Femur (tissue), 1 donor: ENCODE measurements around the gene EEF2K.
A peak's percentile ranks its signal among the peaks of the same experiment; 100 is the strongest.
"Not testable (repeated sequence)": the region's sequence is repeated elsewhere in the genome, so short reads cannot be mapped to it uniquely, and the experiment has no call there.

Source experiments
- DNase-seq: peaks from one replicate; pipeline ENCODE4 v3.0.0-alpha.2; 2017

The EEF2K gene

DNA sequence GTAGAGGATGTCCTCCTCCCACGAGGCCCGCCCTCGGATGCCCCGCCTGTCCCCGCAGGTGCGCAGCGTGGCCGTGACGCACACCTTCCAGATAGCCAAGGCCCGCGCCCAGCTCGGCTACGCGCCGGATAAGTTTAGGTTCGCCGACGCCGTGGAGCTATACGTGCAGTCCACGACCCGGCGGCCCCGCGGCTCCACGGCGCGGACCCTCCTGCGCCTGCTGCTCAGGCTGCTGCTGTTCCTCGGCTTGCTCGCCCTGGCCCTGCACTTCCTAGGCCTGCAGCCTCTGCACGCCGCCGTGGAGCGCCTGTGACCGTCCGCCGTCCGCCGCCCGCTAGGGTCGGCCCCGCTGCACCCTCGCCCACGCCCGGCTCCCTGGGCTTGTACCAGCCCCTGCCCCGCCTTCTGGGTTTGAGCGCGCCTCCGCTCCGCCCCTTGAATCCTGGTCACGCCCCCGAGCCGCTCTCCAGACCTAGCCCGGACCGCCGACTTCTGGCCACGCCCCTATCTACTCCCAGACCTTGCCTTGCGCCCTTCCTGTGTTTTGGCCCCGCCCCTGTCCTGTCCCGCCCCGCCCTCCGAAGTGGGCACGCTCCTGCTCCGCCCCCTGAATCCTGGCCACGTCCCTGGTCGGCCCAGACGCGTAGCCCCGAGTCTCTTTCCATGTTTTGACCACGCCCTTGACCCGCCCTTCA is 15.8 kb upstream of the EEF2K start:
- peak; percentile 79 for DNase-seq

DNA sequence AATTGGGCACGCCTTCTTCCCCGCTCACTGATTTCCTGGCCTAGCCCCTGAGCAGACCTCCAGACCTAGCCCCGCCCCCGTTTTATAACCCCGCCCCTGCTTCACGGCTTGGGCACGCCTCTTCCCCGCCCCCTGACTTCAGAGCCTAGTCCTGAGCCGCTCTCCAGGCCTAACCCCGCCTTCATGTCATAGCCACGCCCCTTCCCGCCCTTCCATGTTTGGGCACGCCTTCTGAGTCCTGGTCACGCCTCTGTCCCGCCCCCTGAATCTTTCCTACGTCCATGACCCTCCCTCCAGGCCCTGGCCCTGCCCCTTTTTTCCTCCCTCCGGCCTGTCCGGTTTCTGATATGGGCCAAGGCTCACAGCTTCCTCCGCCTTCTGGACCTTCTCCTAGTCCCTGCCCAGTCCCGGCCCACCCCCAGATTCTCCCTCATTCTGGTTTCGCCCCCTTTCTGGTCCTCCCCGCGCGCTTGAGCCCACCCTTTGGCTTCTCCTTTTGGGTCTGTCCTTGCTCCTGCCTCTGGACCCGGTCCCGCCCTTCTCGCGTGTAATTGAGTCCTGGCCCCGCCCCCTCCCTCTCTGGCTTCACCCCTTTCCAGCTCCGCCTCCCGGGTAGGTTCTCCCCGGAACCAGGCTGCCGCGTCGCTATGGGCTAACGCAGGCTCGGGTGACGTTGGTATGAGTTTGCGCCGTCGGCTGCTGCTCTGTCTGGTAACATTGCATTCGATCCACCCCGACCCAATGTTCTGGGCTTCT is 15.1 kb upstream of the EEF2K start:
- DNase-seq = peak; percentile 100

DNA sequence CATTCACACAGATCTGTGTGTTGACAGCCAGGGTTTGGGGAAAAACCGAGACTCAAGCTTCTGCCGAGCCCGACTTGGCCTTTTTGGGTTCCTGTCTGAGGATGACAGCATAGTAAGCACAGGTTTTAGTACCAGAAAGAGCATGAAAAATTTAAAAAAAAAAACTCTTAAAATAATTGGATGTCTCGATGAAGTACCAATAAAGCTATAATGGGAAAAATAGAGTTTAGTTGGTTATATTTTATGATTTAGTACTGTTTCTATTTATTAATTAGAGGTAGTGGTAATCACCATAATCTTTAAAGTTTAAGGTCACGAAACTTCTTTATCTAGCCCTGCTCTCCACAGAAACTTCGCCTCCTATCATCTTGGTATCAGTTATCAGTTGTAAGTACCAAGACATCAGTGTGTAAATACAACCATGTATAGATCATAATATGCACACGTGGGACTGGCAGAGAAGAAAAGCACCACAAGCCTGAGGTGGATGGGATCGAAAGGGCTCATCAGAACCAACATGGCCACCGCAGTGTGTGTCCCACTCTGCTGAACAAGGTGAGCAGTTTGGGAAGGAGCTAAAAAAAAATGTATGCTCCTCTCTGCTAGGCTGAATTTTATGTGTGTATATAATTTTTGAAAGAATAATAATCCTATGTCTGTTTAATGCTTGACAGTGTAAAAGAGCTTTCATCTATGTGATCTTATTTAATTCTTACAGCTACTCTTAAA is 14.4 kb upstream of the EEF2K start:
- peak; percentile 54 for DNase-seq

DNA sequence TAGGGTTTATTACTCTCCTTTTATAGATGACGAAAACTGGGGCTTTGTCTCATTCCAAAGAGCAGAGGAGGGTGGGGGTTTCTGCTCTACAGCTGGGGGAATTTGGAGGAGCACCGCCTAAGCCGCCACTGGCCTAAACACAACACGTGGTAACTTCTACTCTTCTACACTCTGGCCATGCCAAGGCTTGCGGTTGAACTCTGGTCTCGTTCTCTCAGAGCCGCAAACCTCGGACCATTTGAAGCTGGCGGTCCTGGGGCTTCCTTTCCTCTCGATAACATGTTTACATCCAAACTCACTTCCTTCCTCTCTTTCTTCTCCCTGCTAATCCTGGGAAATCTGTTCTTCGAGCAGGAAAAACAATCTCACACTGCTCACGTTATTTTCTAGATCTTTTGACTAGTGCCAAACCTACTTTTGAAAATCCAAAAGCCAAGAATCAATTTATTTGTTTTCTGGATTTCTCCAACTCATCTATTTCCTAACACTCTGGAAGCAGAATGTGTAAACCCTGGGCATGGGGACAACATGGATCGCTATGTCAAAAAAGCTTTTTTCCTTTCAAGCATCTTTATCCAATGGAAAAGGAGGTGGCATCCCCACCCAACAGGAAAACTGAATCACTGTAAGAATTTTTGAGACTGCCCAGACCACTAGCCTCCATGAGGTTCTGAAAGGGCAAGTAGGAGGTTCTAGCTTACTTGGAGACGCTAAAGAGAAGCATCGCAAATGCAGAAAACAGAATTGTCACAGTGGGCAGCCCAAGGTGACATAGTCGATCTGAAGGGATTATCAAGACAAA is 13.6 kb upstream of the EEF2K start:
- DNase-seq = peak; percentile 94

DNA sequence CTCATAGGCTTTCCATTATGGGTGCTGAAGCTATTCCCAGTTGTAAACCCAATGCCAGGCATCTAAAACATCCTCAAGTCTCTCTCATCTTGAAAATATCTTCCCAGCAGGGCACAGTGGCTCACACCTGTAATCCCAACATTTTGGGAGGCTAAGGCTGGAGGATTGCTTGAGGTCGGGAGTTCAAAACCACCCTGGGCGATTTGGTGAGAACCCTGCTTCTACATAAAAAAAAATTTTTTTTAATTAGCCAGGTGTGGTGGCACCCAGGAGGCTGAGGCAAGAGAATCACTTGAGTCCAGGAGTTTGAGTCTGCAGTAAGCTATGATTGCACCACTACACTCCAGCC is 13.0 kb upstream of the EEF2K start:
- no peak for DNase-seq

DNA sequence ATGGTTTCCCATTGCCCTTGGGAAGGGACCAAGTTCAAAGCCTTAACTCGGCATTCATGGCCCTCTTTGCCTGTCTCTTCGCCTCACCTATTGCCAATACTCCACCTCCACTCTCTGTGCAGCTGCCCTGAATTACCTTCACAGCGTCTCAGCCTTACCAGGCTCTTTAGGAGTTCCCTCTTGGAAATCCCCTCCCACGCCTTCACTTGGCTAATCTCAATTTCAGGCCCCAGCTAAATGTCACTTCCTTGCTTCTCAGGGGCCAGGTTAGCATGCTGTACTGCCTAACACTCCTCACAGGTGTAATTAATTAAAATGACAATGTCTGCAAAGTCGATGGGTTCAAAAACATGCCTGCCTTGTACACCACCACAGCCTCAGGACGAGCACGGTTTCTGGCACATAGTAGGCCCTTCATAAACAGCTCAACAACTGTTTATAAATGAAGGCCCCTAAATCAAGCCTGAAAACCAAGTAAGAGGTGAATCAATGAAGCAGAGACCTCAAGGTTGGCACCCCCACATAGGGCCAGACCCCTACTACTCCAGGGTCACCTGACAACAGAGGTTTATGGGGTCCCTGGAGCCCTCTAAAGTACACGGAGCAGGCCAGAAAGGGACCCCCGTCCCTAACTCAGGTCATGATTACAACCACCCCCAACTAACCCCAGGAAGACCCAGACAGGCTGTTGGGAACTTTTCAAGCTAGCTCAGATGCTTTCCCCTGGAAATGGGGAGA is 11.2 kb upstream of the EEF2K start:
- no peak for DNase-seq

DNA sequence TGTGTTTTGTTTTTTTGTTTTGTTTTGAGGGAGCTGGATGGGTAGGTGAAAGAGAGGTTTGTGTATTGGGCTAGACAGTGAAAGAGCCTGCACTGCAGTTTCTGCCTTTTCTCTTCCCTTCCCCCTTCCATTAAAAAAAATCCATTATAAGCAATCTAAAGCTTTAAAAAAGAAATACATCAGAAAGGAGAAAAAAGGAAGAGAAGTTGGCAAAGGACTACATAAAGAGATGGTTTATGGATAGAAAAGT is 10.7 kb upstream of the EEF2K start:
- DNase-seq = no peak

DNA sequence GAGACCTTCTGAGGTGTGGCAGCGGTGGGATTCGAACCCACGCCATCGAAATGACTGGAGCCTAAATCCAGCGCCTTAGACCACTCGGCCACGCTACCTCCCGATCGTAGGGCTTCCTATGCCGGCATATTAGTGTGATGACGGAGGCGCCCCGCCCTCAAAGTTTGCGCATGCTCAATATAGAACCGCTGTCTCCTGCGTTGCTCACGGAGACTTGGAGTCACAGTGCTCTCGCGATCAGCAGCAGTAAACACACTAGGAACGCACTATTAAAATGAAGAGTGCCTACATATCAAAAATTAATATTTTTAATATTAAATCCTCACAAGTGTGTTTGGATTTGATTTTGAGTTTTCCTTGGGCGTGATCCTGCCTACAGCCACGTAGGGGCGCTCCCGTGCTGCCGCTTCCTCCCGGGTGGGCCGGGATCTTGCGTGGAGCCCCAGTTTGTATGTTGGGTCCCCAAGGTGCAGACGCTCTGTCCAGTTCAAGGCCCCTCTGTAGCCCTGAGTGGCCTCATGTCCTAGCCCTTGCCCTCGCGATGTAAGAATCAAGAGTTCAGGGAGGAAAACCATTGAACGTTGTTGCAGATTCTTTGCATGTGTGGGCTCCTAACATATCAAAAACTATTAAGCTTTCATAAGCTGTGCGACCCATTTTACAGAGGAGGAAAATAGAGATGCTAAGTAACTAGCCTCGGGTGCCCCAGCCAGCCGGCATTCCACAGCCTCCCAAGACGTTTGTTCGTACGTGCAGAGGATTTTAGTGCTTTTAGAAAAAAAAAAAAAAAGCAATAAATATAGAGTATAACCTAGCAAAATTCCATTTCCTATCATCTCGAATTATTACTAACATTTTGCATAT is 10.2 kb upstream of the EEF2K start:
- DNase-seq = peak; percentile 97

DNA sequence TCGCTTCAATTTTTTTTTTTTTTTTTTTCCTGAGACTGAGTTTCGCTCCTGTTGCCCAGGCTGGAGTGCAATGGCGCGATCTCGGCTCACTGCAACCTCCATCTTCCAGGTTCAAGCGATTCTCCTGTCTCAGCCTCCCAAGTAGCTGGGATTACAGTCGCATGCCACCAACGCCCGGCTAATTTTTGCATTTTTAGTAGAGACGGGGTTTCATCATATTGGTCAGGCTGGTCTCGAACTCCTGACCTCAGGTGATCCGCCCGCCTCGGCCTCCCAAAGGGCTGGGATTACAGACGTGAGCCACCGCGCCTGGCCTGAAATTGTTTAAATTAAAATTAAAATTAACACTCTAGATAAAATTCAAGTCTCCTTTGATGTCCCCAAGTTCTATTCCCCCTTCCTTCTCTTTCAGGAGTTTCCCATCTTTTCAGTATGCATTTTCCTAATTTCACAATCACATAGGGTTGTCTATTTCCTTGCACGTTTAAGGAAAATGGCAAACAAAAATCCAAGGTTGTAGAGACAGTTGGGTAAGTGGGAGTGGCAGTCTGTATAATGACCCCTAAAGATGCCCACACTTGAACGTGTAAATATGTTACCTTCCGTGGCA is 9.4 kb upstream of the EEF2K start:
- not testable (repeated sequence) for DNase-seq

DNA sequence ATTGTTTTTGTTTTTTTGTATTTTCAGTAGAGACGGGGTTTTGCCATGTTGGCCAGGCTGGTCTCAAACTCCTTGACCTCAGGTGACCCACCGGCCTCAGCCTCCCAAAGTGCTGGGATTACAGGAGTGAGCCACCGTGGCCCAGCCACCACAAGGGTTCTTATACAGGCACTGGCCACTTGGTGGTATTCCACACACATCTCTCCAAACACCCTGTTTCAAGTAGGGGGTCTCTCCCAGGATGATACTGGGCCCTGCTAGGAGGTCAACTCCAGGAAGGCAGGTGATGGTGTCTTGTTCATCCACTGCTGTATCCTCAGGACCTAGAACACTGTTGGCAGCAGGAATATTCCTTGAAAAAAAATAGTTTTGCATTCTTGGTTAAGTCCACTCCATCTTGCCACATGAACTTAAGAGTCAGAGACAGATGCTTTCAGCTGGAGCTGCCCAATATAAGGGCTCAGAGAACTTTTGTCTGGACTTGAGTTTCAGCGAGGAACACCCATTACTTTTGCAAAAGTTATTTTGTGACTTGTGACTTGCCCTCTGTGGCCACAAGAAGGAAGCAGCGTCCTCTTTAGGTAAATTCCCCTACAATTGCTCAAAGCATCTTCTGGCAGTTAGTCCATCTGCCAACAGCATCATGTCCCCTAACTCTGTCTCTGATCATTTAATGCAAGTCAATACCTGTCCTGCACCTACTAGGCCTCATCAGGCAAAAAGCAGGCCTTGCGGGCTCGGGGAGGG is 7.4 kb upstream of the EEF2K start:
- DNase-seq = no peak

DNA sequence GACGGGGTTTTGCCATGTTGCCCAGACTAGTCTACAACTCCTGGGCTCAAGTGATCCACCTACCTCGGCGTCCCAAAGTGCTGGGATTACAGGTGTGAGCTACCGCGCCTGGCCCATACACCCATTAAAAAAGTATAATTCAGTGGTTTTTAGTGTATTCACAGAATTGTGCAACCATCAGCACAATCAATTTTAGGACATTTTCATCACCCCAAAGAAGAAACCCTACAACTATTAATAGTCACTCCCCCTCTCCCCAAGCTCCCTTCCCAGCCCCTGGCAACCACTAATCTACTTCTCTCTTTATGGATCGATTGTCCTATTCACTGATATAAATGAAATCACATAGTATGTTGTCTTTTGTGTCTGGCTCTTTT is 3.8 kb upstream of the EEF2K start:
- DNase-seq = no peak

DNA sequence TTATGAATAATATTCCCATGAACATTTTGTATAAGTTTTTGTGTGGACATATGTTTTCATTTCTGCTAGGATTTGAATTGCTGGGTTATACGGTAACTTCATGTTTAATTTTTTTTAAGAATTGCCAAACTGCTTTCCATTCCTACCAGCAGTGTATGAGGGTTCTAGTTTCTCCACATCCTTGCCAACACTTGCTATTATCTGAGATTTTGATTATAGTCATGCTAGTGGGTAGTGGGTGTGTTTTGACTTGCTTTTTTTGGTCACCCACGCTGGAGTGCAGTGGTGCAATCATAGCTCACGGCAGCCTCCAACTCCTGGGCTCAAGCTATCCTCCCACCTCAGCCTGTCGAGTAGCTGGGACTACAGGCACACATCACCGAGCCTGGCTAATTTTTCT is 3.0 kb upstream of the EEF2K start:
- DNase-seq = no peak

DNA sequence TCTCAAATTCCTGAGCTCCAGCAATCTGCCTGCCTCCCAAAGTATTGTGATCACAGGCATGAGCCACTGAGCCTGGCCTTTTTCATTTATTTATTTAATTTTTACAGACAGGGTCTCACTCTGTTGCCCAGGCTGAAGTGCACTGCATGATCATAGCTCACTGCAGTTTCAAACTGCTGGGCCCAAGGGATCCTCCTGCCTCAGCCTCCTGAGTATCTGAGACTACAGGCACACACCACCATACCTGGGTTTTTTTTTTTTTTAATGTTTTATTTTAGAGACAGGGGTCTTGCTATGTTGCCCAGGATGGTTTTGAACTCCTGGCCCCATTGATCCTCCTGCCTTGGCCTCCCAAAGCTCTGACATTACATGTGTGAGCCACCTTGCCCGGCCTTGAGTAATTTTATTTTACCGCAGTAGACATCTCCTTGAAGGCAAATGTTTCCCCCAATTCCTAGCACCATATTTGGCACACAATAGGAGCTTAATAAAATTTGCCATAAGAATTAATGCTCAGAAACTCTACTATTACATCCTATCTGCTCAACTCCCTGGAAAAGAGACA is 1.9 kb upstream of the EEF2K start:
- DNase-seq = no peak

DNA sequence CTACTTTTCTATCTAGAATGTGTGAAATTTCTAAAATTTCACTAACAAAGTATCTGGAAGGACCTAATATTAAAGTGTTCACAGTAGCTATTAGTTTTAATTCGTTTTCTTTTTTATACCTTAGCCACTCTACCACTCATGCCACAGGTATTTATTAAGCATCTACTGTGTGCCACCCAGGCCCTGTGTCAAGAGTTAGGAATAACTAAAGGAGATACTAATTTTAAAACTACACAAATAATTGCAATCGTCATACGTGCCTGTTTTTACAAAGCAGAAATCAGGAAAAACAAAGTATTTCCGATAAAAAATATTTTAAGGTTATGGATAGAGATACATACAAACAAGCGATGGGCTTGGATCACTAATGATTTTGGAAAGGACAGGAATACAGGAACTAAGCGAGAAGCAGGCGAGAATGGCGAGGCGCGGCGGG is 483 bp upstream of the EEF2K start:
- DNase-seq = no peak

DNA sequence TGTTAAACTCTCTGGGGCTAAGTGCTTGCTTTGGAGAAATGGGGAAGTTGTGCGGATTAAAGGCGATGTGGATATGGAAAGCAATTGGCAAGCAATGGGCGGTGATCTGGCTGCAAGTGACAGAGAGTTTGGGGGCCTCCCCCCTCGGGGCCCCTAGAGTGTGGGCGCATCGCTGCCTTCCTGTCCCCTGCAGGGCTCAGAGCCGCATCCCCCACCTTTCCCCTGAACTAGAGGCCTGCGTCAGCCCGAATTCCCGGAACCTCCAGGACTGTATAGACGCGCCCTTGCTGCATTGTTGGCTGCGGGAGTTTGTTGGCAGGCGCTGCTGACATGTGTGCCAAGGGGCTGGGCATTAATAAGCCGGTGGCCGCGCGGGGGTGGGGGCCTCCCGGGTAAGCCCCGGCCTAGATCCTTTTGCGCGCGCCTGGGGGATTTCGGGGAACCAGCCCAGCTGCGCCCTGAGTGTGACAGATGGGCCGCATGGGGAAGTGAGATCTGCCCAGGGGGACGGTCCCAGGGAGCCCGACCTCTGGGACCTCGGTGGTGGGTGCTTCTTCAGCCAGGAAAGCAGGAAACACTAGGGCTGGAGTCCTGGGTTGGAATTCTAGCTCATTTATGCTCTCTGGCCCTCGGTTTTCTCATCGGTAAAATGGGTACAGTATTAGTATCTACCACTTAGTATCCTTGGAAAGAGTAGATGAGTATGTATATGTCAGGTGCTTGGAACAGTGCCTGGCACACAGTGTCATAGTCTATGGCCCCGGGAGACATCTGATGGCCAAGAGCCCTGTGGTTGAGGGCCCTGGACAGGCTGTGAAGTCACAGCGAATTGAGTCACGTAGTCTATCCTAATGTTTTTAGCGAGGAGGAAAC is 1.0 kb downstream of the EEF2K start:
- DNase-seq = peak; percentile 92

DNA sequence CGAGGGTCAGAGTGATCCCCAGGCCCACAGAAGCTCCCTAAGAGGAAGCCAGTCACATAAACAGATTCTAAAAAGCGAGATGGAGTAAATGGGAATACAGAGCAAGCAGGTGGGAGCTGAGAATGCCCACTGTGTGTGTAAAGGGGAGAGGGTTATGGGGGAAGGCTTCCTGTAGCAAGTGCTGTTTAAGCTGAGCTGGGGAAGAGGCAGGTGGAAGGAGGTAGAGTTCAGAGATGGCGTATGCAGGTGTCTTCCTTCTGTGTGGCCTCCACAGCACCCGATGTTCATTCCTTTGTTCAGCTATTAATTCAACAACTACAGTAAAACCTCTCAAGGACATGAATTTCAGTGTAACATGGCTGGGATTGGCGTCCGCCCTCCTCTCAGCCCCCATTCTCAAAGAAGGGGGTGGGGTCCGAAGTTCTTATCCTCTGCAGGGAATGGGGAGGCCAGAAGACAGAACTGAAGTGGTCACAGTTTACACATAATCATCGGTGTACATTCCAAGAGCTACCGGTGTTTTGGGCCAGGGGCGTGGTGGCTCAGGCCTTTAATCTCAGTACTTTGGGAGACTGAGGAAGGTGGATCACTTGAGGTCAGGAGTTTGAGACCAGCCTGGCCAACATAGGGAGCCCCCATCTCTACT is 1.8 kb downstream of the EEF2K start:
- DNase-seq = no peak

DNA sequence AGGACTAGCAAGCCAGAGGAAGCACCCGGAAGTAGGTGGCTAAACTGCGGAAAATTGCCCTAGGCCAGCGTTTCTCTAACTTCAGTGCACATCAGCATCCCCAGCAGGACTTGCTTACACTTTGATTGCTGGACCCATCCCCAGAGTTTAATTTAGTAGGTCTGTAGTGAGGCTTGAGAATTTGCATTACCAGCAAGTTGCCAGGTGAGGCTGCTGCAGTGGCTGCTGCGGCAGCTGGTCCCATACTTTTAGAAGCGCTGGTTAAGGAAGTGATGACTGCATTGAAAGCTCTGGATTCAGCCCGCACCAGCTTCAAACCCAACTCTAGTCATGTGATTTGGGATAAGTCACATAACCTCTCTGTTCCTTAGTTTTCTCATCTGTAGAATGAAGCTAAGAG is 4.2 kb downstream of the EEF2K start:
- DNase-seq = no peak

DNA sequence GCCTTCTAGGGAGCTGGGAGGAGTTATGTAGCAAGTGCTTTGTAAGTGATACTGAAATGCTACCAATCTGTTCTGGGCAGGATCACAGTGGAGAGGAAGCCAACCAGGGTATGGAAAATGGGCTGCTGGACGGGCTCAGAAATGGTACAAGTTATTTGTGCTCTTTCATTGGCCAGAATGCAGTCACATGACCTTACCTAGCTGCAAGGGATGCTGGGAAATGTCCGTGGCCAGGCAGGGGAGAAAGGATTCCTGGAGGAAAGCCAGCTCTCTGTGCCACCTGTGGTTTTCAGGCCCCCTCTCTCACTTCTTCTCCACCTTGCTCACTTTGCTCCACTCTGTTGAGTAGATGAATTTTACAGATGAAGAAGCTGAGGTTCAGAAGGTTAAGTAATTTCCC is 4.8 kb downstream of the EEF2K start:
- no peak for DNase-seq

DNA sequence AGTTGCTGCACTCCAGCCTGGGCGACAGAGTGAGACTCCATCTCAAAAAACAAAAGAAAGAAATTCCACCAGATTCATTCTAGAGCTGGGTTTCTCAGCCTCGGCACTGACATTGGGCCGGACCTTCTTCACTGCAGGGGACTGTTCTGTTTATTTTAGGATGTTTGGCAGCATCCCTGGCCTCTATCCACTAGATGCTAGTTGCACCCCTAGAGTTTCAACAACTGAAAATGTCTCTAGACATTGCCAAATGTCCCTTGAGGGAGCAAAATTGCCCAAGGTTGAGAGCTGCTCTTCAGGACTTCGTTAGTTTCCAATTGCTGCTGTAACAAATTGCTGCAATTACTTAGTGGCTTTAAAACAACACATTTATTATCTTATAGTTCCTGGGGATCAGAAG is 7.2 kb downstream of the EEF2K start:
- DNase-seq = no peak
